Neural cell (in vitro differentiated cells): ENCODE measurements around the gene ACD.

Experiments
- CTCF ChIP-seq: fragments of 450-650 bp; IDR thresholded peaks from 2 replicates; pipeline ENCODE4 v1.5.1; 2014; ENCODE audit warnings: antibody characterized with exemption, mild to moderate bottlenecking, moderate library complexity; ENCODE audit not compliant: poor library complexity, severe bottlenecking
- EP300 ChIP-seq: fragments of 450-650 bp; conservative IDR thresholded peaks from 2 replicates; pipeline ENCODE4 v1.6.1; 2014; ENCODE audit warnings: antibody characterized with exemption, mild to moderate bottlenecking, moderate library complexity; ENCODE audit not compliant: poor library complexity, severe bottlenecking
- EZH2 ChIP-seq: fragments of 200-600, 300-800 bp; shearing (Covaris generic), sonication (generic); IDR thresholded peaks from 2 replicates; pipeline ENCODE4 v1.6.1; 2014; ENCODE audit warnings: antibody characterized with exemption, low read length, borderline replicate concordance, mild to moderate bottlenecking; ENCODE audit not compliant: insufficient read depth, poor library complexity, severe bottlenecking
- MXI1 ChIP-seq: fragments of 450-650 bp; conservative IDR thresholded peaks from 2 replicates; pipeline ENCODE4 v1.6.1; 2014; ENCODE audit warnings: antibody characterized with exemption, mild to moderate bottlenecking; ENCODE audit not compliant: poor library complexity, severe bottlenecking
- POLR2AphosphoS5 ChIP-seq: IDR thresholded peaks from 2 replicates; pipeline ENCODE4 v1.6.1; 2012
- RAD21 ChIP-seq: fragments of 450-650 bp; conservative IDR thresholded peaks from 2 replicates; pipeline ENCODE4 v1.6.1; 2014; ENCODE audit warnings: antibody characterized with exemption, mild to moderate bottlenecking, moderate library complexity
- REST ChIP-seq: IDR thresholded peaks from 2 replicates; pipeline ENCODE4 v1.6.1; 2012; ENCODE audit warnings: borderline replicate concordance
- SMC3 ChIP-seq: fragments of 450-650 bp; conservative IDR thresholded peaks from 2 replicates; pipeline ENCODE4 v1.6.1; 2014; ENCODE audit warnings: antibody characterized with exemption, mild to moderate bottlenecking, moderate library complexity; ENCODE audit not compliant: poor library complexity
- TAF1 ChIP-seq: IDR thresholded peaks from 2 replicates; pipeline ENCODE4 v1.6.1; 2012; ENCODE audit warnings: low read depth

DNA sequence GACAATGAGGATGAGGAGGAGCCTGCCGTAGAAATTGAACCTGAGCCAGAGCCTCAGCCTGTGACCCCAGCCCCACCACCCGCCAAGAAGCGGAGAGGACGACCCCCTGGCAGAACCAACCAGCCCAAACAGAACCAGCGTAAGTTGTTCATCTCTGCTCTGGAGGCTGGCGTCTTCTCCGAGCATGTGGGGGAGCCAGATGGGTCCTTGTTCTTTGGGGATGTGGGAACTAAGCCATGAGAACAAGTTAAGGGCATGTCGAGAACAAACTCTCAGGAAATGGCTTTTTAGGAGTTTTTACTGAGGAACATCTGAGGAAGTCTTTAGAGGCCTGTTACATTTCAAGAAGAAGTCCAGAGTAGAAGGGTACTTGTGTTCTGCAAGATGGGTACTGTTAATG lies 23.3 kb downstream of the ACD start:
- no peak for TF ChIP-seq RAD21
- no peak for TF ChIP-seq EP300
- no peak for TF ChIP-seq CTCF
- TF ChIP-seq EZH2 = no peak
- no peak for TF ChIP-seq SMC3
- no peak for TF ChIP-seq REST
- TF ChIP-seq TAF1 = no peak
- TF ChIP-seq POLR2AphosphoS5 = no peak
- no peak for TF ChIP-seq MXI1
